NCI-H187 treated with DMSO at 0.1 percent for 48 hours (cell line): ENCODE measurements around the gene STX8.
"Not testable (repeated sequence)": the region's sequence is repeated elsewhere in the genome, so short reads cannot be mapped to it uniquely, and the experiment has no call there.

Source experiments
- DNase-seq: peaks from one replicate; lab custom pipeline; 2025; lab: John Stamatoyannopoulos, UW

STX8 gene, protein sequence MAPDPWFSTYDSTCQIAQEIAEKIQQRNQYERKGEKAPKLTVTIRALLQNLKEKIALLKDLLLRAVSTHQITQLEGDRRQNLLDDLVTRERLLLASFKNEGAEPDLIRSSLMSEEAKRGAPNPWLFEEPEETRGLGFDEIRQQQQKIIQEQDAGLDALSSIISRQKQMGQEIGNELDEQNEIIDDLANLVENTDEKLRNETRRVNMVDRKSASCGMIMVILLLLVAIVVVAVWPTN

DNA sequence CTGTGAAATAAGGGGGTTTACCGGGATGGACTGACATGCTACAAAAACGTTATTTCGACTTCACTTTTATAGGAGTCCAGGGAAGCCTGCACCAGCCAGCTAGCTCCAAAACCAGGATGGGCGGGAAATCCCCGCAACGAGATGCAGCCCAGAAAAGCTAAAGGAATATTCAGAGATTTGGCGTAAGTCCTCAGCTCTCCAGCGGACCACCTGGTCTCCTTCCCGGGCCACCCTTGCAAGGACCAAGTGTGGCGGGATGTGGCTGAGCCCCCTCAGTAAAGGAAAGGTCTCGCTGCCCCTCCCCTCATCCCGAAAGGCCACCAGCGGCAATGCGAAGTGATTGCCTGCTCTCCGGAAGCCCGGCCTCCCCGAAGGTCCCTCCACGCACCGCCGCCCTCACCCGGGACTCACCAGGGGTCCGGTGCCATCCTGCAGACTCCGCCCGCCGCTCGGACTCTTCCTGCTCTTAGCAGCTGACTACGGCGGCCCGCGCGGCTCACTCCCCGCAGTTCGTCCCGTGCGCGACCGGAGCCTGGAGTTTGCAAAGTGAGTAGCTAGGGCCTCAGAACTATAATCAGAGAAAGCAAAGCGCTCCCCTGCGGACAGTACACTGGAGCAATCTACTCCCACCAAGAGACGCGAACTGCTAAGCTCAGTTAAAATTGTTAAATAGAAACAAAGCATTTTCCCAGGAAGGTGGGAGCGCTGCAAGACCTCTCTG is at the start of gene STX8:
TSS of gene STX8 (minus strand) at position 440 of the 721 bp plus-strand sequence. CDS start at position 428, 12 bp downstream.
- peak; percentile 4 for DNase-seq

GRCh38 chr17:9622961-9623360 is 47.3 kb upstream of the STX8 start:
- no peak for DNase-seq

DNA sequence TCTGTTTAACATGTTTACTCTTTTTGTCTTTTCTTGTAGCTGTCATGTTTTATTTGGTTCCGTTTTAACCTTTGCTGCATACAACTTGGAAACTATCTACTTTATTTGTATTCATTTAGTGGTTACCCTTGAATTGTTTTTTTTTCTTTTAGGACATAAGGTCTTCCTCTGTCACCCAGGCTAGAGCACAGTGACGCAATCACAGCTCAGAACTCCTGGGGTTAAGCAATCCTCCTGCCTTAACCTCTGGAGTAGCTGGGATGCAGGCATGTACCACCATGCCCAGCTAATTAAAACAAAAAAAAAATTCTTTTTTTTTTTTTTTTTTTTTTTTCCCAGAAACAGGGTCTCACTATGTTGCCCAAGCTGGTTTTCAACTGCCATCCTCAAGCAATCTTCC is 39.9 kb upstream of the STX8 start:
- DNase-seq, result no peak

DNA sequence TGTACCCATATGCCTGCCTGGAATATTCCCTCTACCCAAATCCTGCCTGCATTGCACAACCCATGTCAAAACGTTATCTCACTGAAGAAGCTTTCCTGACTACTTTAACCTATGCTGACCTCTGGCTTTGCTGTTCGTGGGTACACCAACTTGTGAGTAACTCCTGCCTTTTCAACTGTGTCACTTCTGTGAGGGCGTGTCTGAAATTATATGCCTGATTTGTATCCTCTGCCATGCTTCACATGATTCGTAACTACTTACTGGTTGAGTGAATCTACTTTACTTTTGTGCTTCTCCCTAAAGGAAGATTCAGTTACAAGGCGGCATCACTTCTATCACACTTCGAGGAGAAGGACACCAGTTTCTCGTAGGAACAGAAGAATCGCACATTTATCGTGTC is 36.4 kb upstream of the STX8 start:
- DNase-seq, result no peak

- no peak for DNase-seq
Observed at GRCh38 chr17:9611557-9611956, 35.9 kb upstream of the STX8 start.

DNA sequence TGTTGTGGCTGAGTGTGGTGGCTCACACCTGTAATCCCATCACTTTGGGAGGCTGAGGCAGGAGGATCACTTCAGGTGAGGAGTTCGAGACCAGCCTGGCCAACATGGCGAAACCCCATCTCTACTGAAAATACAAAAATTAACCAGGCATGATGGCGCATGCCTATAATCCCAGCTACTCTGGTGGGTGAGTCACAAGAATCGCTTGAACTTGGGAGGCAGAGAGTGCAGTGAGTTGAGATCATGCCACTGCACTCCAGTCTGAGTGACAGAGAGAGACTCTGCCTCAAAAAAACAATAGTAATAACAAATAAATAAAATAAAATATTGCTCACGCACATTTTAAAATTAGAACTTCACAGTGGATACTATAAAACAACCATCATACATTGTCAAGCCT is 31.4 kb upstream of the STX8 start:
- not testable (repeated sequence) for DNase-seq

GRCh38 chr17:9606453-9606852 is 30.8 kb upstream of the STX8 start:
- DNase-seq, result no peak

- not testable (repeated sequence) for DNase-seq
Observed at GRCh38 chr17:9604583-9604982, 29.0 kb upstream of the STX8 start.

- DNase-seq, result no peak
Observed at GRCh38 chr17:9598661-9599060, 23.0 kb upstream of the STX8 start.

GRCh38 chr17:9597638-9598037 is 22.0 kb upstream of the STX8 start:
- DNase-seq, result not testable (repeated sequence)

- no peak for DNase-seq
Observed at GRCh38 chr17:9594065-9594464, 18.4 kb upstream of the STX8 start.

DNA sequence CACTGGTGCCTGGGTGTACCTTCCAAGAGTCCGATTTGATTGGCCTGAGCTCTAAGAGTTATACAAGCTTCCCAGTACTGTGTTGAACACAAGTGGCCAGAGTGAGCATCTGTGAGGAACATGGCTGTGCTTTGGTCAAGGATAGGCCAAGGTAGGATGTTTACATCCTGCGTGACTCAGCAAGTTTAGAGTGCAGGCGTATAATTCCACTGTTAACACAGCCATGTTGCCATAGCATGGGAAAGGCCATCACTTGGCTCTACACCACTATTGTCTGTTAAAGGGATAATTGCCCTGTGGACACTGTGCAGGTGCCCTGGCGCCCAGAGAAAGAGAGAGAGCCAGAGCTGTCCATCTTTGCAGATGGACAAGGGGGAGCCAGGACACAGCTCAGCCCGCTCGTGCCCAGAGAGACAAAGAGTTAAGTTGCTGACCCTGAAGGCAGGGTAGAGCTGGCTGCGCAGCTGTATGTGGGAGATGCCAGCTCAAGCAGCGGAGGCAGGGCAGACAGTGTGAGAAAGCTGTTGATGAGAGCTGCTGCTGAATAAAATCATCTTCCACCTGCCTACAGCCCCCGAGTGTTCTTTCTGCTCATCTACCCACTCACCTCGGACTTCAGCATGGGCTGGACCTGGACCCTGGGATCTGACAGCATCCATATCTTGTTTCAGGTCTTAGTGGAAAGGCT is 12.5 kb upstream of the STX8 start:
- DNase-seq, result no peak

DNA sequence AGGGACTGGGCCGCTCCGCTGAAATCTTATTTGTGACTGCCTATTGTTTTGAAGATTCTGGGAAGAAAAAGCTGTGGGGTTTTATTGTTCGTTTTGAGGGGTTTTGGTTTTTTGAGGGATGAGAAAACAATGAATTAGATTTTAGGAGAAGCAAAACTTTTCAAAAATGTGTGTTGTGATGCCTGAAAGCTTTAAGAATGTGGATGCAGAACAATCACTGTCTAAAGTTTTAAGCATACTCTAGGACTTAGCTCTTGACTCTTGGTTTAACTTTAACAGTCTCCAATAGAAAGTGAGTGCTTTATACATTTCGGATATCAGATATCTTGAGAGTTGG is 1.7 kb upstream of the STX8 start:
- DNase-seq, result no peak

DNA sequence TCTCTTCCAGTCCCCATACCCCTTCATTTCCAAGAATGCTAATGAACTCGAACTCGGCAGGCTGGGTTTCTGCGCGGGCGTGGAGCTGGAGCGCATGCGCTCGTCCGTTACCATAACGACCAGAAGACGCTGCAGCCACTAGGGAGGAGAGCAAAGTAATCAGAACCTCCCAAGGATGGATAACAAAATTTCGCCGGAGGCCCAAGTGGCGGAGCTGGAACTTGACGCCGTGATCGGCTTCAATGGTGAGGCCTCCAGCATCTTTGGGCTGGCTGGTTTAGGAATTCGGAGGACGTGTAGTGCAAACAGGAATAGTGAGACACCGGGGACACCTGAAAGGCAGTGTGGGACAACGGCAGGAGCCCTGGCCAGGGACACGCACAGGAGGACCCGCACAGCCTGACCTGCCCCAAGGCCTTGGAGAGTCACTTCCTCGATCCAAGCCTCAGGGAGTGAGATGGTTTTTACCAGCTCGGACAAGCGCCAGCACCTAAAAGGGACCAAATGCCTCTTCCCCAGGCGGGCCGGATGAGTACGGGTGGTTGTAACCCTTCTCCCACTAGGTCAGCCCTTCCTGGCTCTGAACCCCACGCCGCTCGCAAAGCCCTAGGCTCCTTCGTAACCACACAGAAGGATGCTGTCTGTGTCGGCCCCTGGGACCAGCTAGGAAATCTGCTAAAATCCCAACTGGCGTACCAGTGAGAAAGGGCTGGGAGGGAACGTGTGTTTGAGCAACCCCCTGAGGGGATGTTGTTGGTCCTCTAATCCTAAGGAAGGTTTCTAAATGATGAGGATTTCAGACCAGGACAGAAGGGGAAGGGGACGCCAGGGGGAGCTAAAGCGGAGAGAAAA is 1.1 kb upstream of the STX8 start, which contains the start of gene CFAP52:
TSS of gene CFAP52 (plus strand) at position 122 of the 852 bp plus-strand sequence. CDS start at position 176, 54 bp downstream.
- DNase-seq, result no peak

DNA sequence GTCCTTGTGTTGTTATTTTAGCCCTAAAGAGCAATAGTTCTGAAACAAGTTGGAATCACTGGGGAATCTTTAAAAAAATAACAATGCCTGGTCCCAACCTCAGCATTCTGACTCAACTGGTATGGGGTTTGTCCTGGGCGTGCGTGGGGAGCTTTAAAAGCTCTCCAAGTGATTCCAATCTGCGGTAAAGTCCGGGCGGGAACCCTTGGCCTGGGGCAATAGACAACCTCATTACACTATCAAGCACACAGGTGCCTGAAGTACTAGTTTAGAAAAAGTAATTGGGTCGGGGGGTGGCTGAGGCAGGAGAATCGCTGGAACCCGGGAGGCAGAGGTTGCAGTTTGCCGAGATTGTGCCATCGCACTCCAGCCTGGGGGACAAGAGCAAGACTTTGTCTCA is 4.4 kb downstream of the STX8 start:
- no peak for DNase-seq

- DNase-seq, result no peak
Observed at GRCh38 chr17:9568957-9569588, 6.5 kb downstream of the STX8 start.

DNA sequence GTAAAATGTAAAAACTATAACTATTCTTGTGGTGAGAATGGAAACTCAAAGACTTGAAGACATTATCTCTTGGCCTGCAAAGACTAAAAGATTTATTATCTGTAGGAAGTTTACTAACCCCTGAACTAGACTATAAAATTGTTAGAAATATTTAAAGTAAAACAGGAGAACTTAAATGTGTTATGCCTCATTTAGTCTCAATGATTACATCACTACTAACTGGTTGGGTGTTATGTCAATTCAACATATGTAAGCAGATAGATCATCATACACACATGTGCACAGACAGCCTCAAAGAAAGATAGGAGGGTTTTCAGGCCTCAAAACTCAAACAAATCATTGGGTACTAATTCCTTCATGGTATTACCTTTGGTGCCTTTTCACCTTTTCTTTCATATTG is 7.6 kb downstream of the STX8 start:
- DNase-seq, result no peak

GRCh38 chr17:9566739-9567138 is 8.9 kb downstream of the STX8 start:
- not testable (repeated sequence) for DNase-seq

DNA sequence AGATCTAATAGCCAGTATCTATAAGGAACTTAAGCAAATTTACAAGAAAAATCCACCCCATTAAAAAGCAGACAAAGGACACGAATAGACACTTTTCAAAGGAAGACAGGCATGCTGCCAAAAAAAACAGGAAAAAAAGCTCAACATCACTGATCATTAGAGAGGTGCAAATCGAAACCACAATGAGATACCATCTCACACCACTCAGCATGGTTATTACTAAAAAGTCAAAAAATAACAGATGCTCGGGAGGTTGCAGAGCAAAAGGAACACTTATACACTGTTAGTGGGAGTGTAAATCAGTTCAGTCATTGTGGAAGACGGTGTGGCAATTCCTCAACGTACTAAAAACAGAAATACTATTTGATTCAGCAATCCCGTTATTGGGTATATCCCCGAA is 9.6 kb downstream of the STX8 start:
- no peak for DNase-seq

- no peak for DNase-seq
Observed at GRCh38 chr17:9564104-9564503, 11.5 kb downstream of the STX8 start.

GRCh38 chr17:9557857-9558256 is 17.8 kb downstream of the STX8 start:
- no peak for DNase-seq
